ENCODE results near the gene BCAS3.
"Not testable (repeated sequence)": the region's sequence is repeated elsewhere in the genome, so short reads cannot be mapped to it uniquely, and the experiment has no call there.

BCAS3 gene

GRCh38 chr17:61359513-61359912 is 681.9 kb downstream of the BCAS3 start:
- not testable (repeated sequence) for DNase-seq

GRCh38 chr17:61360318-61360943 is 682.8 kb downstream of the BCAS3 start:
- DNase-seq, result no peak

GRCh38 chr17:61361084-61361483 is 683.4 kb downstream of the BCAS3 start:
- no peak for DNase-seq

GRCh38 chr17:61362396-61362795 is 684.7 kb downstream of the BCAS3 start:
- peak; percentile 15 for DNase-seq

- no peak for DNase-seq
Measured at GRCh38 chr17:61362852-61363600, 685.4 kb downstream of the BCAS3 start.

- no peak for DNase-seq
Measured at GRCh38 chr17:61363601-61364462, 686.2 kb downstream of the BCAS3 start.

- DNase-seq, result no peak
Measured at GRCh38 chr17:61364463-61364846, 686.8 kb downstream of the BCAS3 start.

GRCh38 chr17:61366076-61366714 is 688.5 kb downstream of the BCAS3 start:
- DNase-seq, result peak; percentile 63

GRCh38 chr17:61366715-61367413 is 689.2 kb downstream of the BCAS3 start:
- DNase-seq, result peak; percentile 85

- no peak for DNase-seq
Measured at GRCh38 chr17:61368049-61368831, 690.6 kb downstream of the BCAS3 start.

- DNase-seq, result no peak
Measured at GRCh38 chr17:61368832-61369450, 691.3 kb downstream of the BCAS3 start.

- no peak for DNase-seq
Measured at GRCh38 chr17:61369751-61370150, 692.1 kb downstream of the BCAS3 start.

GRCh38 chr17:61371179-61371578 is 693.5 kb downstream of the BCAS3 start:
- no peak for DNase-seq

GRCh38 chr17:61371606-61372005 is 694.0 kb downstream of the BCAS3 start:
- no peak for DNase-seq

- DNase-seq, result no peak
Measured at GRCh38 chr17:61372436-61372835, 694.8 kb downstream of the BCAS3 start.

GRCh38 chr17:61376931-61377838 is 699.5 kb downstream of the BCAS3 start:
- DNase-seq, result no peak

- no peak for DNase-seq
Measured at GRCh38 chr17:61378658-61379456, 701.2 kb downstream of the BCAS3 start.

GRCh38 chr17:61379457-61380216 is 702.0 kb downstream of the BCAS3 start:
- no peak for DNase-seq
